ENCODE data around the gene PDSS2.
"Not testable (repeated sequence)": the region's sequence is repeated elsewhere in the genome, so short reads cannot be mapped to it uniquely, and the experiment has no call there.

Gene PDSS2, protein sequence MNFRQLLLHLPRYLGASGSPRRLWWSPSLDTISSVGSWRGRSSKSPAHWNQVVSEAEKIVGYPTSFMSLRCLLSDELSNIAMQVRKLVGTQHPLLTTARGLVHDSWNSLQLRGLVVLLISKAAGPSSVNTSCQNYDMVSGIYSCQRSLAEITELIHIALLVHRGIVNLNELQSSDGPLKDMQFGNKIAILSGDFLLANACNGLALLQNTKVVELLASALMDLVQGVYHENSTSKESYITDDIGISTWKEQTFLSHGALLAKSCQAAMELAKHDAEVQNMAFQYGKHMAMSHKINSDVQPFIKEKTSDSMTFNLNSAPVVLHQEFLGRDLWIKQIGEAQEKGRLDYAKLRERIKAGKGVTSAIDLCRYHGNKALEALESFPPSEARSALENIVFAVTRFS

DNA sequence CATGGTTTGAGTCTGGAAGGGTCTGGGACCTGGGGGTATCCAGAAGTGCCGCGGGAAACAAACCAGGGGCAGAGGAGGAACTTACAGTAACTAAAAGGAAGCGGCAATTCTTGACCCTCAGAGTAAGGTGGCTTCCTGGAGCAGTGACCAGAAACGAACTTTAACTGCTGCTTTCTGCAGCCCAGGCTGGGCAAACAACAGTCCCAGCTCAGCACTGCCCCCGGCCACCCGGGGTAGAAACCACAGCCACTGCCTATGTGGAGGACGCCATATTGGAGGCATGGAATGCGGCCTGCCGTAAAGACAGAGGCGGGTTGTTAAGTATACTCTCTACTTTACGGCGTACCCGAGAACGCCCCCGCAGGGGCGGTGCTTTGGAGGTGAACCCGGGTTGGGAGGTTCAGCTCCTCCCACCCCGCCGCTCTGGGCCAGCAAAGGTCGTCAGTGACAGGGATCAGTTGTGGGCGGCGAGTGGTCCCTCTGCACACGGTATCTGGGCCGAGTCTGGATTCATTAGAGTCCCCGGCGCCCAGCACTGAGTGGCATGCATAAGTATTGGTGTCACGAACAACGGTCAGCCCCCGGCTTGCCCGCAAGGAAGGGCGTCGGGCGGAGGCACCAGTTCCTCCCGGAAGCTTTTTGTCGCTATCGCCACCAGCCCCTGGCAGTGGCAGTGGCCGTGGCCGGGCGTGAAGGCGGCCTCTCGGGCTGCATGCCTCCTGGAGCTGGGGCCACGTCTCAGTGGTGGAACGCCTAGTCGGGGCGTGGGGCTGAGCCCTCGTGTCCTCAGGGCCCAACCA lies at the start of gene PDSS2:
TSS of gene PDSS2 (minus strand) at position 282 of the 800 bp plus-strand sequence. CDS start at position 3, 279 bp downstream.
- peak; percentile 88 for DNase-seq

DNA sequence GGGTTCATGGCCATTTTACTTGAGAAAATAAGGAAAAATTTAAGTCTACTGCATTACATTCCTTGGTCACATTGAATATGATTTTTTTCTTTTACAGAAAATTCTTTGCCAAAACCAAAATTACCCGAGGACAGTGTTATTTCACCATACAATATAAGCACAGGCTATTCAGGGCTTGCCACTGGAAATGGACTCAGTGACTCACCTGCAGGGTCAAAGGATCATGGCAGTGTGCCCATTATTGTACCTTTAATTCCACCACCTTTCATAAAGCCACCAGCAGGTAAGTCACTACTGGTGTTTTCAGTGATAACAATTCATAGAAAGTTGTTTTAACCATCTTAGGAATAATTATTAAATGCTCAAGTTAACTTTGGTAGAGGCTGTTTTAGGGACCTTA lies 46.8 kb upstream of the PDSS2 start:
- DNase-seq = no peak

DNA sequence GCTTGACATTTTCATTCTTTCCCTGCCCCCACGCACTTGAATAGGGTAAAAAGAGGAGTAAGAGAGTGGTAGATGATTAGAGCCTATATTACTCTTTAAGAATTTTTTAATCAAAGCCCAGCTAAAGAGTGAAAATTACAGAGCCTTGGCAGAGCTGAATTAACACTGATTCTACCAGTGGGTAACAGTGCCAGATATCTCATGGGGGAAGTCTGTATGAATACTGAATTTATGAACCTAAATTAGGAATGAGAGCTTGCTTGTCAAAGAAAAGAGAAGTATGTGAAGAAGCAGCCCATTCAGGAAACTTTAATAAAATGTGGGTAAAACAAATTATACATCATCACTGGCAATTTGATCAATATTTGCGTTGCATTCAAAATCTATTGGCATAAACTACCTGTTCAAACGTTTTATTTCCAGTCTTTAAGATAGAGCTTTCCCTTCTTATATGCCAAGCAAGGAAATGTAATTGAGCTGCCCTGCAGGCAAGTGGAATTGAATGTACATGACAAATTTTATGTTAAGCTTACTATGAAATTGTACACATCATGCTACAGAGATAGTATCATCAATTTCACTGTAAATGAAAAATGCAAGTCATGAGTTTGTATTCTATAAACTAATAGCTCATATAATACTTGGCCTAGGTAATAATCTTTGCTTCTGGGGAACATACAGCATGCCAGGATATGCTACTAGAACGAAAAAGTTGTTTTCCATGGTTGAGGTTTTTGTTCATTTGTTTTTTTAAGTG lies 45.1 kb upstream of the PDSS2 start:
- DNase-seq = no peak

DNA sequence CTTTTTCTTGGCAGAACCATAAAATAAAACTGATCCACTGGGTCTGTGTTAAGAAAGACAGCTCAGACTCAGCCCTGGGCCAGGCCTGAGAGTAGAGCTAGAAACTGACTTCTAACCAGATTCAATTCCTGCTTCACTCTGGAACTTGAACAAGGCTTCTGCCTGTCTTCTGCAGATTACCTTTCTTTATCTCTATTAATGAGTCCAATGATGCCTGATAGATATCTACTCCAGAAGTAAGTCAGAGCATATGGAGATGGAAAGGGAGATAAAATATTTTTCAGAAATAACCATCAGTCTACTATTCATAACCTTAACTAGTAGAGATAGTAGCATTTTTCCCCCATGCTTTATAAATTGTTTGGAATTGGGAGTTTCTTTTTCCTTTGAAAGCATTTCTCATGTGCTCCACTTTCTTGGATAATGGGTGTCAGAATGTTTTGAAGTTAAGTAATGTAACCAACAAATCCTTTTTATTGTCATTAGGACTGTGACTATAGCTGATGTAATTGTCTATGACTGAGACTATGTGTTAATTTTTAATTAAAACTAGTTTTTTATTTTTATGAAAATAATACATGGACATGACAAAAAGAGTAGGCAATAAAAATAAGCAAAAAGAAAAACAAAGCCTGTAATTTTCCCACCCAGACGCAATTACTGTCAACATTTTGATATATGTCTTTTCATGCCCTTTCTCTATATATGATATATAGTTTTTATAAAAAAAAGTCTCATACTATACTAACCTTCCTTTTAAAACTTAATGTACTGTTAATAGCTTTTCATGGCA lies 37.7 kb upstream of the PDSS2 start:
- DNase-seq = no peak

DNA sequence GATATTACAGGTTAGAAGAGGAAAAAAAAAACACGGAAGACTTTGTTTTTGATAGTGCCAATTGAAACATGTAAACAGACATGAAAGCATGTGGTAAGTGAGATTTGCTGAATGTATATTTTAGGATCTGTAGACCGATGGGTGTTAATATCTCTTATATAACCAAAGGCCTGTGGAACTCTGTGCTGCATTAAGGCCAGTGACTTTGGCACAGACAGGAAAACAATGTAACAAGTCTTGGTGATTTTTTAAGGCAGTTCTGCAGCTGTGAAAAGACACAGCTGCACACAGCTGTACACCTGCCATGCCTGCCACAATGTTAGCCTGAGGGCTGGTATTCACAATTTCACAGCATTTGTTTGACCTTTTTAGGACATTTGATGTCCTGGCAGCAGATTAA lies 36.6 kb upstream of the PDSS2 start:
- DNase-seq = no peak

DNA sequence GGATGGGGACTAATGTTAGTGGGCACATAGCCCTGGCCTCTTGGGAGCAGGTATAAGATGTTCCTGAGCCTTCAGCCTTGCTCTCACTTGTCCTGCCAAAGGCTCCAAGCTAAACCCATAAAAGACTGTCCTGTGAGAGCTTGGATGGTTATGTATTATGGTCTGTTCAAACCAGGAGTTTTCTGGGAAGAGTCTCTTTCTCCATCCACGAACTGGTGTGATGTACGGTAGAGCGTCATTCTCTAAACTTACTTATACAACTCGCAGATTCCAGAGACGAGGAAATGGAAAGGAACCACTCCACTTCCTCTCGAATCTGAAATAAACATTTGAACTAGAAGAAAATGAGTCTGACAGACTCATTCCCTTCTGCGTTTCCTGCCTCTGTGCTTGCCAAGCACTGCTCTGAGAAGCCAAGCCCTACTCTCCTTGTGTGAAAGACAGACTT lies 35.9 kb upstream of the PDSS2 start:
- no peak for DNase-seq

DNA sequence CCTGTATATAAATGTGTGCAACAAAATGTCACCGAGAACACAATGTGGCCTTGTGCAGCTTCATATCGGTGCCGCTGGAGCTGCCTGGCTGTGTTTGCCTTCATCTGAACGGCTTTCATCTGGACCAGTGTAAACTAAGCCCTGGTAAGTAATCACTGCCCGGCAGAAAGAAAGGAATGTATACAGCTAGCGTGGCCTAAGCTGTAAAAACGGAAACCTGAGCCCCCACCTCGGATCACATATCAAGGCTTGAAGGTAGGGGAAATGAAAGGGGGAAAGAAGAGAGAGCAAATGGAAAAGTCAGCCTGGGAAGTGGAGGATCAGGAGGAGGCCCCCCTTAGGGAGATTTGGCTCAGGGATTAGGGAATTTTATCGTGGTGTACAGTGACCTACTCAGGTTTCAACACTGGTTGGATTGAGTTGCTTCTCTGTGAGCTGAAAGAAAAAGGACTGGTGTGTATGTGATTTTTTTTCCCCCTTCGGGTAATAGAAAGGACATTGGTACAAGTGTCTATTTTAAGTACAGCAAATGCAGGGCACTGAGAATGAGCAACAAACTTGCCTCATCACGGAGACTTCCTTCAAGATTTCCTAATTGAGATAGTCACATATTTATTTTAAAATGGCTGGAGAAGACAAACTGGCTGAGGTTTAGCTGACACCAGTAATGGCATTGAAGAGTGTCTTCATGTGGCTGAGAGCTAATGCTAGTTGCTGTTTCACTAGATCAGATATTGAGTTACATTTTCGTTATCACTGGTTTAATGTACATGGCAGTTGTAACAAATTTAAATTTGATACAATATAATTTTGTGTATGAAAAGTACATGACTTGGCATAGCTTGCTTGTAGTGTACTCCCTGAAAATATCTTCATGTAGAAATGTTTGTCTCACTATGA lies 34.0 kb upstream of the PDSS2 start:
- no peak for DNase-seq

DNA sequence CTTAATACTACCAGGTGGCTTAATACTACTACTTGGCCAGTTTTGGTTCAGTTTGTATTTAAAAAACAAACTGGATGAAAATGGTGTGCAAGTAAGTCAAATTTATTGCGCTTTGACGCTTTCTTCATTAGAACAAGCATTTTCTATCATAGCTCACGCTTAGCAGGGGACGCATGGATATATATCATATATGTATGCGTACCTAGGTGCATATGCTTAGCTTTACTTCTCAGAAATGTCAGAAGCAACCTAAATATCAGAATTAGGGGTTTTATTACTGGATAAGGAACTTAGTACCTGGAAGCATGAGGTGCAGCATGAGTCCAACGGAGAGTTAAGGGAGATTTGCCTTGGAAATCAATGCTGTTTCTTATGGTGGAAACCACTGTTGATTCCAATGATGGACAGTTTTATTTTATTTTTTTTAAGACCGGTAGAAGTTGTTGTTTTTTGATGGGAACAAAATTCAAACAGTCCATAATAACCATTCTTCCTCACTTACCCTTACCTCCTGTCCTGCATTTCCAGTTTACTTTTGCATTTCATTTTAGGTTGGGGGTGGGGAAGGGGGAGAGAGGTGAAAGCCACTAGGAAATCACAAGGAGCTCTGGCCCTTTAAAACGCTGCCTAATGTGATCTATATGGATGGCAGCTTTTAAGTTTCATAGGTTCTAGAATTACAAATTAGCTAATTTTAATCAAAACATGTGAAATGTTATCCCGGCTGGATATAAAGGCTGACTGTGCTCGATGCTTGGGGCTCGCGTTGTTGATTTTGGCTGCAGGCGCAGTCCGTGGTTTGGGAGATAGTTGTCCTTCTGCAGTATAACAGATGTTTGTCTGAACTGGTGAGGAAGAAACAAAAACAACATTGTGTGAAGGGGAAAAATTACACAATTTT lies 32.6 kb upstream of the PDSS2 start:
- no peak for DNase-seq

DNA sequence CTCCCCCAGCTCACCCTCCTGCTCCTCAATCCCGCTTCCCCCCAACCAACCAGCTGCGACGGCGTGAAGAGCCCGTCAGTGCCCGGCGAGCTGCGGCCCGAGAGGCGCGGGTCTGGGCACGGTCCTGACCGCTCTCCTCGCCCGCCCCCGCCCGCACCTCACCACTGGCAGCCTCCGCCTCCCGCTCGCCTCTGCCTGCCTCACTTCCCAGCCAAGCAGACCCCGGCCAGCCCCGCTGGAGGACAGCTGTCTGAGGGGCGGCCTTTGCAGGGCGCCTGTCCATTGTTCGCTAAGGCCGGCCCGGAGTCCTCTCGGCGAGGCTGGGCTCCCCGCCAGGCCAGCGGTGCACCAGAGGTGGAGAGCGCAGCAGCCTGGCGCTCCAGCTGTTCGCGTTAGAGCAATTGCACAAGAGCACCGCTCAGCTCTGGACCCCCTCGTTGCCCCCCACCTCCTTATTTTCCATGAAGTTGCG lies 31.8 kb upstream of the PDSS2 start:
- DNase-seq = no peak

DNA sequence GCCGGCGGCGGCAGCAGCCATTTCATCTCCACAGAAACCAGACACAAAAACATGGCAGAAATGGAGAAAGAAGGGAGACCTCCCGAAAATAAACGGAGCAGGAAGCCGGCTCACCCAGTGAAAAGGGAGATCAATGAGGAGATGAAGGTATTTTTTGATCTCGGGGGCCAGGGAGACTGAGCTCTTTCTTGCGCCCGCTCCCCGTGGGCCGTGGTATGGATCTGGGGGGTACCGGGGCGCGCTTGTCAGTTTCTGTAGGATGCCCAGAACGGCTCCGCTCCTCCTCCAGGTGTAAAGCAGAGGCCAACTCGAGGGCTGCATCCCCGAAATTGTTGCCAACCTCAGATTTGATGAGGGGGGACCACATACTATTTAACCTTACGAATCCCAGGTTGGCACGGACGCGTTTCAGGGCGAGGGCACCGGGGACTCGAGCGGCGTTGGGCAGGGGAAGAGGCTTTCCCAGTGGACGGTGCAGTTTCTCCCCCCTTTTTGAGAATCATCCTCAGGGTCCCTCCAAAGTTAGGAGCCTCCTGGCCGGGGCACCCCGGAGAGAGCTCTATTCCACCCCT lies 31.3 kb upstream of the PDSS2 start:
- DNase-seq = no peak

DNA sequence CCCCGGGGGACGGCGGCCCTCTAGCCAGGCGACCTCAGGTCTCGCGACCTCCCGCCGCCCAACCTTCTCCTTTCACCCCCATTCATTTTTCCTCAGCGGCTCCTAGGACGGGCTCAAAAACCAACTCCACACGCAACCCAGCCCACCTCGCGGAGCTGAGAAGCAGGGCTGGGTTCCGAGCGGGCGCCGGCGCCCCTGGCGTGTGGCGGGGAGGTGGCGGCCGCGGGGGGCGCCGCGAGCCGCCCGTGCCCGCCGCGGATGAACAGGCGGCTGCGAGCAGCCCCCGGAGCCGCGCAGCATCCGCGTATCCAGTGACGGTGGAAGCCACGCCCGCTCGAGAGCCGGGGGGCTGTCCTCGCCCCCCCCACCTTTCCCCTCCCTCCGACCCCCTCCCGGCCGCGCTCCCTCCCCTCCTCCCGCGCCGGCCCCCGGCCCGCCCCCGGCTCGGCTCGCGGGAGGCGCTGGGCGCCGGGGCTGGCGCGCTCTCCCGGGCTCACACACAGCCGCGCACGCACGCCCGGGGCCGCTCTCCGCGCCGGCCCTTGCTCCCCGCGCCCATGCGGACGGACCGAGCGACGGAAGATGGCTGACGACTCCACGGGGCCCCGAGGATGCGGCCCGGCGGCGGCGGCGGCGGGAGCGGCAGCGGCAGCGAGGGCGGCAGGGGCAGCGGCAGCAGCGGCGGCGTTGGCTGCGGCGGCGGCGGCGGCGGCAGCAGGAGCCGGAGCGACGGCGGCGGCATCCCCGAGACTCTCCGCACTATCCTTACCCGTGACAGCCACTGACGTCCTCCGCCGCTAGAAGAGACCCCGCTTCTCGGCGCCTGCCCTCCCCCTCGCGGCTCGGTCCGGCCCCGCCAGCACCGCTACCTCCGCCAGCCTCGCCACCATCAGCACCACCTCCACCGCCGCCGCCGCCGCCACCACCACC lies 30.5 kb upstream of the PDSS2 start, which contains the start of gene SOBP:
TSS of gene SOBP (plus strand) at position 482 of the 930 bp plus-strand sequence. CDS start 500 bp downstream, outside the sequence.
- DNase-seq = no peak

DNA sequence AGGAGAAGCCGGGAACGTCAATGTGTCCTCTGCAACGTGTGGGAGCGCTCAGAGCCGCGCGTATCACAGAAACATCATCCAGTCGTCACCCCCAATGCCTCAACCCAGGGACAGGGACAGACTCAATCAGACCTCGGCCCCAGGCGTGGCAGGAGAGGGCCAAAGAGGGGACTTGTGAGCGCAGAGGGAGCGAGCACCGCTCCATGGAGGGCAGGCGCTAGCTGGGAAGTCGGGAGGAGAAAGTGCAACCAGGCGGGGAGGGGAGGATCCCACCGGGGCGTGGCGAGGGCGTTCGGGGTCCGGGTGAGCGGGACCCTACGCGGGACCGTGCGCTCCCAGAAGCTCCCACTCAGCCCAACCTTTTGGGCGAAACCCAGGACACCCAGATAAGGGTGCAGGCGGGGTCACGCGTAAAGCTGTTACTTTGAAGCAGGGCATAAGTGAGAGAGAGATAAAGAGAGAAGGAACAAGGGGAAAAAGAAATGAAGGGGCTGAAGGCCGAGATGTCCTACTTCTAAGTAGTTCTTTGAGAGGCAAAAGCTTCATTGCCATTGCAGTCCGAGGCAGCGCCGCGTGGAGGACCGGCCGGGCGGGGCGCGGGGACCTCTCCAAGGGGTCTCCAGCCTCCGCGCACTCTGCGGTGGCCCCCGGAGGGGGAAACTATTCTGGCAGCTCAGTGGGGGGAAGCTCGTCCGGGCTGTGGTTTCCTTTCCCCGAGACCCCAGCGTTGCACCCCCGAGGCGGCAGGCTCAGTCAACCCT lies 29.7 kb upstream of the PDSS2 start:
- no peak for DNase-seq

DNA sequence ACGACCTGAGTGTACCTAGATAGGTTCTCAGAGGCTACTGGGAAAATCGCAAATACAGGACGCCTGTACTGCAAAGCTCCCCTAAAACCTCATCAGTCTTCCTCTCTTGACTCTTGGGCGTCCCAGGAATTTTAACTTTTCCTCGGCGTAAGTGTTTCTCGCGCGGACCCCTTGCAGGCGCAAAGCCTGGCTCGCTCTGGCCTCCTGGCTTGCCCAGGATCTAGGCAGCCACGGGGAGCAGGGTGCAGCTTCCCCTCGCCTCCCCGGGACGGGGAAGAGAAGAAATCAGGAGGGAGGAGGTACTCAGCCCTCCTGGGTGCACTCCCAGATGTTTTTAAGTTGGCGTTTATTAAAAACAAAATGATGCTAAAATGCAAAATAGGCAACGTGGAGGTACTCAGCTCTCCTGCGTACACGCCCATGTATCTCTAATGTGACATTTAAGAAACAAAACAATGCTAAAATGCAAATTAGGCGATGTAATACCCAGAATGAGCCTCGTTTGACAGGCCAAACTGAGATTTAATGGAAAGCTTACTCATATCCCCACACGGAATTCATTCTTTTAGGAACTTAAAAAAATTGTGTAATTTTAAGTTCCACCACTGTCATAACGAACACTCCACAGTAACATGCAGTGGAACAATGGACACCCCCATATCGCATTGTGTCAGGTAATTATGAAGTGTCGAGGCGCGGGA lies 29.0 kb upstream of the PDSS2 start:
- no peak for DNase-seq

DNA sequence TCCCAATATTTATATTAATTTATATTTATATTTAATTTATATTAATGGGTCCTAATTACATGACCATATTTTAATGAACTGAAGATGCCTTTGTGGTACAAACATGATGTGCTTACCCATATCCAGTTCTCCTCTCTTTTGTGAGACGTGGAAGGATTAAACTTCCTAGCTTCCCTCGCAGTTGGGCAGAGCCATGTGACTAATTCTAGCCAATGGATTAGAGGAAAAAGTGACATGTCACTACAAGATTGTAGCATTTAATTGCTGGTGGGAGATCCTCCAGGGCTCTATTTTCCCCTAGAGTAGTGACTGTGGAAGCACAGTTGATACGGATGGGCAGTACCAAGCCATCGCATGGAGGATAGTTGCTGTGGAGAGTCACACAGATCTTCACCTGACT lies 25.8 kb upstream of the PDSS2 start:
- DNase-seq = no peak

DNA sequence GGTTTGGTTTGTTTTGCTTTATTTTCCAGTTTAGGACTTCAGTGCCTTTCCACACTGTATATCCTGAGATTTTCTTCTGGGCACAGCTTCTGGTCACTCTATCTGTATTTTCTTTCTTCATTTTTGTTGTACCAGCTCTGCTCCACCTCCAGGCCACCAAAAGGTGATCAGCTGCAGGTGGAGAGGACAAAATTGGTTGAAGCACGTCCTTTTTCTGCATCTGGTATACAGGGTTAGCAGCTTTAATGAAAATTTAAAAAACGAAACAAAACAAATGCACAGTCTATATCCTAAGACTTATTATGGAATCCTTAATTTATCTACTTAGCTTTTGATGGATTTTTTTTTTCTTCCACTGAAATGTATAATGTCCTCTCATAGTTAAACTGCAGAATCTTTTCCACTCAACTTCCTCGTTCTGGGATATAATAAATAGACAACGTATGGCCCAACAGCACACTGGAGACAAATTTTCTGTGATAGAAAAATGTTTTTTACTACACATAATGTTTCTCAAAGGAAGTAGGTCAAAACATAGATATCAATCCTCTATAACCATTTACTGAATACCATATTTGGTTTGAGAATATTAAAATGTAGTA lies 19.8 kb upstream of the PDSS2 start:
- no peak for DNase-seq

DNA sequence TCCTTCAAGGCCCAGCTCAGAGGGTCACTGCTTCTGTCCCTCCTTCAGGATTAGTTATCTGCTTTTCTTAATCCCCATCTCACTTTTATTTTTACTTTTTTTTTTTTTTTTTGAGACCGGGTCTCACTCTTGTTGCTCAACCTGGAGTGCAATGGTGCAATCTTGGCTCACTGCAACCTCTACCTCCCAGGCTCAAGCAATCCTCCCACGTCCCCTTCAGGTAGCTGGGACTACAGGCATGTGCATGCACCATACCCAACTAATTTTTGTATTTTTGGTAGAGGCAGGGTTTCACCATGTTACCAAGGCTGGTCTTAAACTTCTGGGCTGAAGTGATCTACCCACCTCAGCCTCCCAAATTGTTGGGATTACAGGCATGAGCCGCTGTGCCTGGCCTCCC lies 16.5 kb upstream of the PDSS2 start:
- not testable (repeated sequence) for DNase-seq

DNA sequence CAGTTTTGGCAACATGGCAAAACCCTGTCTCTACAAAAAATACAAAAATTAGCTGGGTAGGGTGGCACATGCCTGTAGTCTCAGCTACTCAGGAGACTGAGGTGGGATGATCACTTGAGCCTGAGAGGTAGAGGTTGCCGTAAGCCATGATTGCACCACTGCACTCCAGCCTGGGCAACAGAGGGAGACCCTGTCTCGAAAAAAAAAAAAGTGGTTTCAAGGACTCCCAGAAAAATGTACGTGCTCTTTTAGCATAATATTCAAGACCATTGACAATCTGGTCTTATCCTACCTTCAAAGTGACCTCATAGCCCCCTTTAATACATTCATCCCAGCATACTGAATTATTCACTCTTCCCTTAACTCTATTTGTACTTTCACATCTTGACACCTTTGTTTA lies 16.0 kb upstream of the PDSS2 start:
- not testable (repeated sequence) for DNase-seq

Measured in NCI-H1436 treated with DMSO at 0.1 percent for 48 hours (cell line).